ENCODE measurements around the gene TSHZ2. TPM values are rescaled to one million over a fixed set of nuclear protein-coding genes. Genes with fewer than 3 reads are reported as not detected.

Gene TSHZ2
- total RNA-seq, 1 donor from 2014 or later = 12.6 TPM

DNA sequence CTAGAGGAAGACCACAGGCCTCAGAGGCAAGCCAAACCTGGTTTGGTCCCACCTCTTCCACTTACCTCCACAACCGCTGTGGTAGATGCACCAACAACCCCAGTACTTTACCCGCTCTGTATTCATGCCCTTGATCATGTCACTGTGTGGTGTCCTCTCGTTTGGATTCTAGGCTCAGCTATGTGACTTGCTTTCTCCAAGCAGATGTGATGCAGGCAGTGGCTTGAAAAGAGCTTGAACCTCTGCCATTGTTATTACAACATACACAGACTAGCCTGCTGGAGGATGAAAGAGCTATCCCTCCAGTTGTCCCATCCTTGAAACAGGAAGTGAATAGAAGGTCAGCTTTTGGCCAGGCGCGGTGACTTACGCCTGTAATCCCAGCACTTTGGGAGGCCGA lies 473.8 kb downstream of the TSHZ2 start:
- Histone ChIP-seq H3K4me3 (no peak overlapping the region), H3K36me3 (no peaks in the 10 kb centered on the region), H3K27ac (no peak overlapping the region), H3K4me1 (peaks cover 5% of the 10 kb centered on the region), H3K27me3 (ENCODE audit: low read depth) (no peaks in the 10 kb centered on the region), H3K9me3 (peaks cover 16% of the 10 kb centered on the region)
- TF ChIP-seq, protein P1, sequence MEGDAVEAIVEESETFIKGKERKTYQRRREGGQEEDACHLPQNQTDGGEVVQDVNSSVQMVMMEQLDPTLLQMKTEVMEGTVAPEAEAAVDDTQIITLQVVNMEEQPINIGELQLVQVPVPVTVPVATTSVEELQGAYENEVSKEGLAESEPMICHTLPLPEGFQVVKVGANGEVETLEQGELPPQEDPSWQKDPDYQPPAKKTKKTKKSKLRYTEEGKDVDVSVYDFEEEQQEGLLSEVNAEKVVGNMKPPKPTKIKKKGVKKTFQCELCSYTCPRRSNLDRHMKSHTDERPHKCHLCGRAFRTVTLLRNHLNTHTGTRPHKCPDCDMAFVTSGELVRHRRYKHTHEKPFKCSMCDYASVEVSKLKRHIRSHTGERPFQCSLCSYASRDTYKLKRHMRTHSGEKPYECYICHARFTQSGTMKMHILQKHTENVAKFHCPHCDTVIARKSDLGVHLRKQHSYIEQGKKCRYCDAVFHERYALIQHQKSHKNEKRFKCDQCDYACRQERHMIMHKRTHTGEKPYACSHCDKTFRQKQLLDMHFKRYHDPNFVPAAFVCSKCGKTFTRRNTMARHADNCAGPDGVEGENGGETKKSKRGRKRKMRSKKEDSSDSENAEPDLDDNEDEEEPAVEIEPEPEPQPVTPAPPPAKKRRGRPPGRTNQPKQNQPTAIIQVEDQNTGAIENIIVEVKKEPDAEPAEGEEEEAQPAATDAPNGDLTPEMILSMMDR (IDR thresholded peaks at IDR 0.05) = no peak
- DNase-seq (no peak), ATAC-seq (no peak)
- intact Hi-C loops (cut with DNase I) = no loop called here

DNA sequence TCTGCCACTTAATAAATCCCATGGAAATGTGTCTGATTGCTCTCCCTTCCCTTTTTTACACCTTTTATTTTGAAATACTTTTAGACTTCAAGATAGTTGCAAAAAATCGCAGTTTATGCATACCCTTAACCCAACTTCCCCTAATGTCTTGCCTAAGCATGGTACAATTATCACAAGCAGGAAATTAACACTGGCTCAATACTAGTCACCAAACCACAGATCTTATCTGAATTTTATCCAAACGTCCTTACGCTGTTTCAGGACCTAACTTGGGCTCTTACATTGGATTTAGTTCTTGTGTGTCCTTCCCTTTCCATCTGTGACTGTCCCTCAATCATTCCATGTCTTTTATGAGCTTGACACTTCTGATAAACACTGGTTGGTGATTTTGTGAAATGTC lies 475.2 kb downstream of the TSHZ2 start:
- TF ChIP-seq, protein P1 (IDR thresholded peaks at IDR 0.05) = no peak
- no peak overlapping the region for H3K27ac ChIP-seq
- H3K27me3 ChIP-seq (ENCODE audit: low read depth) = no peaks in the 10 kb centered on the region
- DNase-seq = no peak
- H3K36me3 ChIP-seq = no peaks in the 10 kb centered on the region
- no peak for ATAC-seq
- peaks cover 16% of the 10 kb centered on the region for H3K9me3 ChIP-seq
- H3K4me1 ChIP-seq = peaks cover 5% of the 10 kb centered on the region
- no peak overlapping the region for H3K4me3 ChIP-seq
- intact Hi-C loops (cut with DNase I) = no loop called here

DNA sequence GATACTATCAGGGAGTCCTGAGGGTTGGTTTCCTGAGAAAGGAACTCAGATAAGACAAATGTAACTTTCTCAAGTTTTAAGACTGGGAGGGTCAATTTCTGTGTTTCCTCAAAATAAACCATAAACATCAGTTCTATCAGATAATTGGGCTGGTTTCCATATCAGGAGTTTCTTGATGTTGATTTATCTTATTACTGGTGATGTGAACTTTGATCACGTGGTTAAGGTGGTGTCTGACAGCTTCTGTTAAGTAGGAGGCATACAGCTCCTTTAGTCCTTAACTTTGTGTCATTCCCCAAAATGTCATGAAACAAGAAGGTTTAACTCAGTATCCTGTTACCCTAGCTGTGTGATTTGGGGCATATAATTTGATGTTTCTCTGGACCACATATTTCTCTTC lies 476.3 kb downstream of the TSHZ2 start:
- intact Hi-C loops (cut with DNase I) = no loop called here
- DNase-seq (no peak), ATAC-seq (no peak)
- H3K4me1 ChIP-seq = peaks cover 5% of the 10 kb centered on the region
- H3K27ac ChIP-seq = no peak overlapping the region
- peaks cover 16% of the 10 kb centered on the region for H3K9me3 ChIP-seq
- H3K36me3 ChIP-seq = no peaks in the 10 kb centered on the region
- no peak overlapping the region for H3K4me3 ChIP-seq
- H3K27me3 ChIP-seq (ENCODE audit: low read depth) = no peaks in the 10 kb centered on the region
- TF ChIP-seq, protein P1 (IDR thresholded peaks at IDR 0.05) = no peak

DNA sequence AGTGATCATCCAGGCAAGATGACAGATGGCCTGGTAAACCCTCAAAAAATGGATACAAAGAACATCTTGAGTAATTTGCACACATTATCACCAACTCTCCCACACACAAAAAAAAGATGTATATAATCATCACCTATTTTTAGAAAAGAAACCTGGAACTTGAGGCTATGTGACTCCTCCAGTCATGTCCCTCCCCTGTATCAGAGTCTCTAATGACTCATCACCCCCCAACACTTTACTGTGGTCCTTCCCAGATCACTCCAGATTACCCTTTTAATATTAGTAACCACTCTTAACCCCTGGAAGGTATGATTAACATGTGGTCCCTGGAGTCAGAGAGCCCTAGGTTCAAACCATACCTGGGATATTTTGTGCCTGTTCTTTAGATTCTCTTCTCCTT lies 476.7 kb downstream of the TSHZ2 start:
- intact Hi-C loops (cut with DNase I) = no loop called here
- ATAC-seq (no peak), DNase-seq (no peak)
- no peak overlapping the region for H3K27ac ChIP-seq
- H3K9me3 ChIP-seq = peaks cover 16% of the 10 kb centered on the region
- H3K4me1 ChIP-seq = peaks cover 5% of the 10 kb centered on the region
- H3K4me3 ChIP-seq = no peak overlapping the region
- TF ChIP-seq, protein P1 (IDR thresholded peaks at IDR 0.05) = no peak
- H3K36me3 ChIP-seq = no peaks in the 10 kb centered on the region
- H3K27me3 ChIP-seq (ENCODE audit: low read depth) = no peaks in the 10 kb centered on the region

DNA sequence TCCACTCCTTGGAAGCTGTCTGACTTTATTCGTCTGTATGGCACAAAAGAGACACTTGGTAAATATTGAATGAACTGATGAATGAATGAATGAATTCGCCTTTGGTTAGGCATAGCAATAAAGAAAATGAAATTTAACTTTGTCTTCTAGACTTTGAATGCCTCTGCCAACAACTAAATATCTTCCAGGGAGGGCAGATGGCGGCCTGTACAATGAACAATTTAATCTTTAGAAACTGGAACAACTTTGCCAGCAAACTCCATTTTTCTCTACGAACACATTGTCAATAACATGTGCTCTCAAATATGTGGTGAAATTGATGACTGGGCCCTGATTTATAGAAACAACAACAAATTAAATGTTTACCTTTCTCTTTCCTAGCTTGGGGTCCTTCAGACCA lies 480.9 kb downstream of the TSHZ2 start:
- Histone ChIP-seq H3K4me1 (no peaks in the 10 kb centered on the region), H3K27me3 (ENCODE audit: low read depth) (no peaks in the 10 kb centered on the region), H3K36me3 (no peaks in the 10 kb centered on the region), H3K9me3 (peaks cover 14% of the 10 kb centered on the region), H3K4me3 (no peak overlapping the region), H3K27ac (no peak overlapping the region)
- ATAC-seq (no peak), DNase-seq (no peak)
- TF ChIP-seq, protein P1 (IDR thresholded peaks at IDR 0.05) = no peak
- intact Hi-C loops (cut with DNase I) = no loop called here
